GM18867 (cell line): Measurements from ENCODE around the gene ACSL3.
"Not testable (repeated sequence)": the region's sequence is repeated elsewhere in the genome, so short reads cannot be mapped to it uniquely, and the experiment has no call there.

Experiments
- ATAC-seq: cut with Tn5 transposase; IDR thresholded peaks from one replicate; pipeline ENCODE4 v1.9.1; 2021; ENCODE audit warnings: mild to moderate bottlenecking, moderate library complexity; ENCODE audit not compliant: unreplicated experiment

Gene ACSL3

DNA sequence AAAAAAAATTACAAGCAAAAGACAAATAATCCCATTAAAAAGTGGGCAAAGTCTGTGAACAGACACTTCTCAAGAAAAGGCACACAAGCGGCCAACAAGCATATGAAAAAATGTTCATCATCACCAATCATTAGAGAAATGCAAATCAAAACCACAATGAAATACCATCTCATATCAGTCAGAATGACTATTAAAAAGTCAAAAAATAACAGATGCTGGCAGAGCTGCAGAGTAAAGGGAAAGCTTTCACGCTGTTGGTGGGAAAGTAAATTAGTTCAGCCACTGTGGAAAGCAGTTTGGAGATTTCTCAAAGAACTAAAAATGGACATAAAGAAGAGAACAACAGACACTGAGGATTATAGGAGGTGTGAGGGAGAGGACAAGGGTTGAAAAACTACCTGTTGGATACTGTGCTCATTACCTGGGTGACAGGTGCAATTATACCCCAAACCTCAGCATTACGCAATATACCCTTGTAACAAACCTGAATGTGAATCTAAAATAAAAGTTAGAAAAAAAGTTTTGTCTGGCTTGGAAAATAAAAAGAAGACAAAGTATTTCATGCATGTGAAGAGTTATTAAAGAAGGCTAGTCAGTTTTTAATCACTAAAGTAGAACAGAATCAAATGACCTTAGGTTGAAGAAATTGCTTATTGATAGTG lies 8.7 kb upstream of the ACSL3 start:
- ATAC-seq, result no peak

DNA sequence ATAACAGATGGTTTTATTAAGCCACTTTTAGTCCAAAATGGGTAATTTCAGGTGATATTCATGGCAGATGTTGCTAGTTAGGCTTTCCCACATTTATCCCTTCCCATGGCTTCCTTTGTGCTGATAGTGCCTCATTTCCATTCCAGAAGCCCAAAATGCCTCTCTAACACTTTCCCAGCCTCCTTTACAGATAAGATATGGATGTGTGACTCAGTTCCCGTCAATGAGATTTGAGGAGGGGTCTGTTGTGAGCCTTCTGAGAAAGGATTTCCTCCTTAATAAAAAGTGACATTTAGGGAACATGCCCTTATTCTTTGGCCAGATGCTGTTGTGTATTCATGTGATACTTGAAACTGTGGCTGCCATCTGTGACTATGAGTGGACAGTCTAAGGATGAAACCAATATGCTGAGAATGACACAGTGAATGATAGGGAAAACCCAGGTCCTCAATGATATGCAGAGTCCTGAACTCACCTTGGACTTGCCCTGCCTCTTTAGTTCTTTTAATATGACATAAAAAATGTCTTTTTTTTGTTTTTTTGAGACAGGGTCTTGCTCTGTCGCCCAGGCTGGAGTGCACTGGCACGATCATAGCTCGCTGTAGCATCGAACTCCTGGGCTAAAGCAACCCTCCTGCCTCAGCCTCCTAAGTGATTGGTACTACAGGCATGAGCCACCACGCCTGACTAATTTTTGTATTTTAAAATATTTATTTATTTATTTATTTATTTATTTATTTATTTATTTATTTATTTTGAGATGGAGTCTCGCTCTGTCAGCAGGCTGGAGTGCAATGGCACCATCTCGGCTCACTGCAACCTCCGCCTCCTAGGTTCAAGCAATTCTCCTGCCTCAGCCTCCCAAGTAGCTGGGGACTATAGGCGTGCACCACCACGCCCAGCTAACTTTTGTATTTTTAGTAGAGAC lies 5.8 kb upstream of the ACSL3 start:
- ATAC-seq, result no peak

DNA sequence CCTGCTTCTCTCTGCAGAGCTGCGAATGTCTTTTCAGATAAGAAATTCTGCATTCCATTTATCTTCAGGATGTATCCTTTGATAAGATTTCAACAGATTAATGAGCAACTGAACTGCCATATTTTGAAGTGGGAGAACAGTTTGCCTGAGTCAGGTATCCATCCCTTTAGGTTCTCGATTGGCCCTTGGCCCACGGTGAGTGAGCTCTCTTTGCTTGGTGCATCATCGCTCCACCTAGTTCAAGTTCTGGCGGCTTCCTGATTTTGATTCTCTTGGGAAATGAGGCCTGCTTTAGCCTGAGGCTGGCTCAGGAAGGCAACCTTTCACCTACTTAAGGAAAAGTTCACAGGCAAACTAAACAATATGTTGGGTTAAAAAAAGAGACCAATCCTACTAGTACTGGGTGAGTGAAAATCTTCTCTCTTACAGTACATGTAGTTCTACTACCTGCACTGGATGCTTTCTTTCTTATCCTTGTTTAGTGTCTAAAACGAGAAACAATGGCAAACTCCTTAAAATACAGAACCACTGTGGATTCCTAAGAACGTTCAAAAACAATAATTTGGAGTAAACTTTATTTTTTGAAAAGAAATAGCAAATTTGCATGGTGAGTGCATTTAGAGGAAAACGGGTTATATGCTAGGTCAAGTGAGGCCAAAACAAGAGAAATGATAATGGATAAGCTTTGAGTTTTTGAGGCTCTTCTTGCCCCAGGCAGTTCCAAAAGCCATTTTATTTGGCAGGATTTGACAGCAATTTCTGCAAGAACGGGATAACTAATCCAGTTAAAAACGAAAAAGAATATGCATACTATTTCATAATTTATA lies 837 bp upstream of the ACSL3 start:
- no peak for ATAC-seq

GRCh38 chr2:222861411-222862105 lies 722 bp downstream of the ACSL3 start:
- ATAC-seq, result peak; percentile 43

DNA sequence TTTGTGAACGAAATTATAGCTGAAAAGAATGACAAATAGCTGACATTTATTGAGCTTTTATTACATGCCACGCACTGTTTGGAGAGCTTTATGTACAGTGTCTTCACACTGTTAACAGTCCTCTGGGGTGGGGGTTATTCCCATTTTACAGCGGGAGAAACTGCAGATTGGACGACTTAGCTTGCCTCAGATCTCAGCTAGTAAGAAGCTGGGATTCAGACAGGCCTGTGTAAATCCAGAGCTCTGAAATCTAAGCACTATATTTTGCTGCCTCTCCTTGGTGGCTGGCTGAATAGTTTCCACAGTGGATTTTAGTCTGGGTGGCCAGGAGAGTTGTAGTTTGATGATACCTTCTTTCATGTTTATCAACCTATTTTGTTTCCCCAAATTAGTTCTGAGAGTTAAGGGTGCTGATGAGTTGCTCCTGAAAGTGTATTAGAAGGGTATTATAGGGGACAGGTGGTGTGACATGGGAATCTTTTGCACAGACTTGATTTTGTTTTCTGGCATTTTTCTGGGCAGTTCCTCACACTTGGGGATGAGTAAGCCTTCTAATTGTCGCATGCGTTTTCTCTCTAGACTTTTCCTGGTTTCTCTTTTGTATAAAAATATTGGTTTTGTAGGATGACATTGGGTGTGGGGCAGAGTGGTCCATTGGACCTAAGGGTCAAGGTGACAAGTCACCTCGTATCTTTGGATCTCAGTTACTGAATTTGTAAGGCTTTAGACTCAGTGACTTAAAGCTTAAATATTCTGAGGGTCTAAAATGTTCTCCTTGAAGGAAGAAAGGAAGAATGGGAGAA lies 1.5 kb downstream of the ACSL3 start:
- no peak for ATAC-seq

- no peak for ATAC-seq
Measured at GRCh38 chr2:222862909-222863544, 2.2 kb downstream of the ACSL3 start.

DNA sequence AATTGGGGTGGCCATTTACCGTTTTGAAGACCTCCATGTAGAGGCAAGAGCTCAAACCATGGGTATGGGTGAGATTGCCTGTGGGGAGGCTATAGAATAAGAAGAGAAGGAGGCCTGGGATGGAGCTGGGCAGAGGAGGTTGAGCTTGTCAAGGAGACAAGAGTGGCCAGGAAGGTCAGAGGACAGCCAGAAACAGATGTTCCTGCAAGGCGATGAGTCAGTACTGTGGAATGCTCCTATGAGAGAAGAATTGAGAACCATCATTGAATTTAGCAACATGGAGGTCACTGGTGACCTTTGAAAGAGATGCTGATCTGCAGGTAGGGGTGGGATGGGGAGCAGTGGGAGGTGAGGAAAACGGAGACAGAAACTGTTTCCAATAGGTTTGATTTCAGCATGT lies 3.5 kb downstream of the ACSL3 start:
- ATAC-seq, result no peak

DNA sequence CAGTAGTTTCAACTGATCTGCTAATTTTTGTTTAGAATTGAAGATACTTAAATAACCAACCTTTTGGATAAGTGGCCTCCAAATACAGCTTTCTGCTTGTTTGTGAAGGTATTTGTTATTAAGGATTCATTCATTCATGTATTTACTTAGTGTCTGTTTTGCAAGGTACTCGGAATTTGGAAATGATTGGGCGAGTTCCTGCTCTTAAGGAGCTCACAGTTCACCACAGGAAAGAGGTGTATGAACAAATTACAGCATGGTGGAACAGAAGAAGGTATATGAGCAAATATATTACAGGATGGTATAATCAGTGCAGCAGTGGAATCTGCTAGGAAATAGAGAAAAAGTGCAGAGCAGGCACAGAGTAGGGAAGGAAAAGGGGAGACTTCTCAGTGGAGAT lies 4.5 kb downstream of the ACSL3 start:
- no peak for ATAC-seq

DNA sequence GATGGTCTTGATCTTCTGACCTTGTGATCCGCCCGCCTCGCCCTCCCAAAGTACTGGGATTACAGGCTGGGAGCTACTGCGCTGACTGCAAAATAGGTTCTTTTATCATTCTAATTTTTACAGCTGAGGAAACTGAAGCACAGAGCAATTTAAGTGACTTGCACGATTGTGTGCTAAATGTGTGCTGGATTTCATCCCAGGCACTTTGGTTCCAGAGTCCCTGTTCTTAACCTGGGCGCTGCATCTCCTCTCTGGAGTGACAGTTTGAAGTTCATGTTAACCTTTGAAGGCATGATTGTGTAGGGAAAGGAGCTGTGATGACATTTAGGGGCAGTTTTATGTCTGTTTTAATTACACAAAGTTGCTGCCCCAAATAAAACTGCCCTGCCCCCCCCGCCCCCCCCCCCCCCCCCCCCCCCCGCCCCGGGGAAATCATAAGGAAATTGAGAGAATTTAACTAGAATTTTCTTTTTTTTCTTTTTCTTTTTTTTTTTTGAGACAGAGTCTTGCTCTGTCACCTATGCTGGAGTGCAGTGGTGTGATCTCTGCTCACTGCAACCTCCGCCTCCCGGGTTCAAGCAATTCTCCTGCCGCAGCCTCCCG lies 5.6 kb downstream of the ACSL3 start:
- ATAC-seq, result no peak

- not testable (repeated sequence) for ATAC-seq
Measured at GRCh38 chr2:222868560-222869251, 7.9 kb downstream of the ACSL3 start.

DNA sequence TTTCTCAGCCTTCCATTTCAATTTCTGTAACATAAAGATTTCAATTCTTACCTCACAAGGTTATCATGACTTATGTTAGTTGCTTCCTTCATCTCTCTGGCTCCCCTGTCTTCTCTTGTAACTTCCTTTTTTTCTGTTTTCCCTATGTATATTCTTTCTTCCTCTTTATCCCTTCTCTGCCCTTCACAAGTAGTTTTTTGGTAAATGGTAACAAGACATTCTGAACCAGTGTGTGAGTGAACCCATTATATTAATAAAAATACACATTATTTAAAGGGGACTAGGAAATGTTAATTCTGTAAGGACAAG lies 8.4 kb downstream of the ACSL3 start:
- ATAC-seq, result no peak

- ATAC-seq, result no peak
Measured at GRCh38 chr2:222871291-222871690, 10.5 kb downstream of the ACSL3 start.

DNA sequence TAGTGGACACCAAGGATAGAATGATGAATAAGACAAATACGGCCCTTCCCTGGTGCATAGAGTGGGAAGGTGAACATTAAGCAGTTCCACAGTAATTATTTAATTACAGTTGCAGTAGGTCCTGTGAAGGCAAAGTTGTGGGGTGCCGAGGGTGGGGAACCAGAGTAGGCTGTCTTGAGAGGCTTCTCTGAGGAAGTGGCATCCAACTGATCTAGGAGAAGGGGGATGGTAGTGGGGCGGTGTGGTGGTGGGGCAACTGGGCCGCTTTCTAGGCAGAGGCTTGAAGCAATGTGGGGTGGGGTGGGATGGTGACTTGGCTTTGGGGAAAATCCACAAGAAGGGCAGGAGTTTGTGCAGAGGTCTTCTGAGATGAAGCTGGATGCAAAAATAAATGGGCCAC lies 11.7 kb downstream of the ACSL3 start:
- no peak for ATAC-seq

- no peak for ATAC-seq
Measured at GRCh38 chr2:222875482-222875881, 14.6 kb downstream of the ACSL3 start.

- ATAC-seq, result no peak
Measured at GRCh38 chr2:222876947-222877346, 16.1 kb downstream of the ACSL3 start.

DNA sequence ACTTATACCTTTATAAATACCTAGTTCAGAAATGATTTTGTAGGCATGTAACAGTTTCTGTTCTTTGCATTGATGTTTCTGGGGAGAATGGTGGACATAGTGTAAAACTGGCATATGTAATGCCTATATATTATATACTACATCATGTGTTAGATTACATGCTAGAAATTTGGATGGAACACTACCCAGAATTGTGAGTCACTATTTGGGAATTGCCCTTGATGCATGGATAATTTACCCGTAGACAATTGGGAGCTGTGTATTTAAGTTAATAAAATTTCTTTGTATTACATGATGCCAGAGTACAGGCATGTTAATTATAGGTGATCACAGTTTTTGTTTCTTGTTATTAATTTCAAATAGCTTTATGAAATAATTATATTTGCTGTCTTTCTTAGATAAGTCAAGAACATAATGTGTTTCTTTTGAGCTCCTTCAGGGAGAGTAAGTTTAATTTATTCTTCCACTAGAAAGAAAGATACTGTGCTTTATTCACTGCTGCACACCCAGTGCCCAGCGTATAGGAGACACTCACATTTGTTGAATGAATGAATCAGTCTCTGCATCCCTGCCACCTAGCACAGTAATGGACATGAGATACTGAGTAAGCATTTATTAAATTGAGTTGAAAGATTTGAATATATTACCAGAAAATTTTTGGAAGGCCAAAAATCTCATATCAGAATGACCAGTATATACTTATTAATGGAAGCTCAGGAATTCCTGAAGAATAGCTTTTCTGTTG lies 16.9 kb downstream of the ACSL3 start:
- ATAC-seq, result no peak

GRCh38 chr2:222878301-222878876 lies 17.6 kb downstream of the ACSL3 start:
- ATAC-seq, result no peak
